ENCODE measurements around the gene PRIMA1. TPM values are rescaled to one million over a fixed set of nuclear protein-coding genes. Genes with fewer than 3 reads are reported as not detected.

Gene PRIMA1
- total RNA-seq, 1 experiment from 2014 or later: 0.18 TPM

DNA sequence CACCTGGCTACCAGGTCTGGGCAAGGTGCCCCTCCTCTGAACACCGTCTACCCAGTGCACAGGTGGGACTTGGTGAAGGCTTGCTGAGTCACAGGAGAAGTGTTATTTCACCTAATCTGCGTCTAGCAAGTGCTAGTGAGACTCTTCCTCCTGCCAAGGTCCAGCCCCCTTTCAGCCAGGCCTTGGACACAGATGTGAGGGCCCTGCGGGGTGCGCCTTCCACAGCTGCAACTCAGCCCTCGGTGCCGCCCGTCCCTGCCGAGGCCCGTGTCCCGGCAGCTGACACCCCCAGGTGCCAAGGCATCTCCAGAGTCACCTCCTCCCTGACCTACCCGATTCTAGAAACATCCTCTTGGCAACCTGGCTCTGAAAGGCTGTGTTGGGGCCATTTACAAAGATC is 55.1 kb downstream of the PRIMA1 start:
- DNase-seq (ENCODE audit: low read depth): no peak

GRCh38 chr14:93732524-93732923 is 55.8 kb downstream of the PRIMA1 start:
- no peak for DNase-seq (ENCODE audit: low read depth)

DNA sequence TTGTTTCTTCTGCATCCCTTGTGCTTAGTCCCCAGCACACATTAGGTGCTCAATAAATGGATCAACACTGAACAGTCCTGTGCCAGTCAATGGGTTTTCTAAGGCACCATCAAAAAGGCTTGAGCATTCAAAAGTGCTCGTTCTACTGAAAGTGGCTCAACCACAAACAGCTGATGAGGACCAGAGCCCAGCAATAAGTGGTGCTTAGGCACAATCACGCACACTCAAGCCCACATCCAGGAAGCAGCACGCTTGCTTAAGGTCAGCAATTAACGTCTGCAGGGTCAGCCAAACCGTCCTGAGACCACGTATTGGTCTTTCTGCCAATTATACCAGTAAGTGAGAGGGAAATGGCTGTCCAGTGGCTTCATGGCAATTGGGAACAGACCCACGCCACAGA is 56.5 kb downstream of the PRIMA1 start:
- no peak for DNase-seq (ENCODE audit: low read depth)

DNA sequence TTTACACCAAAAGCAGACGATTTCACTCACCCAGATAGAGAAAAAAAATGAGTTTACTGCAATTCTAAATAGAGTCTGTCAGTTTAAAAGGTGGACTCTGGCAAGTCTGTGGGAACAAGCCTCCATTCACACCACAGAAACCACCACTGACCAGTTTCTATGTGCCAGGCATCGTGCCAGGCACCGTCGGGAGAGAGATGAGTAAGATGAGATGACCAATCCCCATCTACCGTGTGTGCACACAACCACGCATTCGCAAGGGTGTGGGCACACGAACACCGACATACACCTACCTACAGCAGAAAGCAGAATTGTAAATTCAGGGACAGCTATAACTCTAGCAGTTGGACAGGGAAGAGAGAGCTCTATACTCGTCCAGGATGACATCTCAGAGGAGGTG is 58.3 kb downstream of the PRIMA1 start:
- peak; percentile 62 for DNase-seq (ENCODE audit: low read depth)

DNA sequence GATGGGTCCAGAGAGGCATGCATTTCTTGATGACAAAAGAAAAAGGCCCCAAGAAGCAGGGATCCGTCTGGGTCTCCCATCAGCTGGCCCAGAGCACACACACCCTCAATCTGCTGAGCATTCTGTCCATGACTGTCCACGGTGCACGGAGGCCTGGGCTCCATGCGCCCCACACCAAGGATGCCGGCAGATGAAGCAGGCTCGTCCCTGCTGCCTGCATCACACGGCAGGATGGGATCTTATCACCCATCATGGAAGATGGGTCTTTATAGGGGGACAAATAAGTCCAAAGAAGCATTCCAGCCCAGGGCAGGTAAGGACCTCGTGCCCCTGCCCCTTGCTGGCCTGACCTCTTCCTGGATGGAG is 59.7 kb downstream of the PRIMA1 start:
- no peak for DNase-seq (ENCODE audit: low read depth)

DNA sequence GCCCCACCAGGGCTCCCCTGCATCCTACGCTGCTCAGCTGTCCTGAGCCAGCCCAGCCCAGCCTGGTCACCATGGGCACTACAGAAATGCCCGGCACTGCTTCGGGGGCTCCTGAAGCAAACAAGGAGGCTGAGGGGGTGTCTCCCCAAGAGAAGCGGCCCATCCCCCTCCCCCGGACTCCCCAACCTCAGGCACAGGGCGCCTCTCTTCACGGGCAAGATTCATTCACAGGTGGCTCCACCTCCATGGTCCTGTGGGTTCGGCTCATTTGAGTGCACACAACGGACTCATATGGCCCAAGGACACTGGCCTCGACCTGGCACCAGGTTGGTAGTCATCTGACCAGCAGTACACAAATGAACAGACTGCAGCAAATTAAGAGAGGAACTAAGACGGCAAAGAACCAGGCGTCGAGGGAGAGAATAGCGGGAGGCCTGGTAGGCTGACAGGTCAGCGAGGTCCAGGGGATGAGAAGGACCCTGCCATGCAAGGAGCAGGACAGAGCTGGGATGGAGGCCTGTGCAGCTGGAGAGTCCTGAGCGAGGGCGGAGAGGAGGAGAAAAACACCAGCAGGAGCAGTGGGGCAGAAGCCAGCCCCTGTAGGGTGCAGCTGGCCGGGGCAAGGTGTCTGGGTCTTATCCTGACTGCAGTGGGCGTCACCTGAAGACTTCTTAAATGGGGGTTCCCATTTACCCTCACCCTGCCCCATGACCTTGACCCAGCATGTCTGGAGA is 60.2 kb downstream of the PRIMA1 start:
- no peak for DNase-seq (ENCODE audit: low read depth)

DNA sequence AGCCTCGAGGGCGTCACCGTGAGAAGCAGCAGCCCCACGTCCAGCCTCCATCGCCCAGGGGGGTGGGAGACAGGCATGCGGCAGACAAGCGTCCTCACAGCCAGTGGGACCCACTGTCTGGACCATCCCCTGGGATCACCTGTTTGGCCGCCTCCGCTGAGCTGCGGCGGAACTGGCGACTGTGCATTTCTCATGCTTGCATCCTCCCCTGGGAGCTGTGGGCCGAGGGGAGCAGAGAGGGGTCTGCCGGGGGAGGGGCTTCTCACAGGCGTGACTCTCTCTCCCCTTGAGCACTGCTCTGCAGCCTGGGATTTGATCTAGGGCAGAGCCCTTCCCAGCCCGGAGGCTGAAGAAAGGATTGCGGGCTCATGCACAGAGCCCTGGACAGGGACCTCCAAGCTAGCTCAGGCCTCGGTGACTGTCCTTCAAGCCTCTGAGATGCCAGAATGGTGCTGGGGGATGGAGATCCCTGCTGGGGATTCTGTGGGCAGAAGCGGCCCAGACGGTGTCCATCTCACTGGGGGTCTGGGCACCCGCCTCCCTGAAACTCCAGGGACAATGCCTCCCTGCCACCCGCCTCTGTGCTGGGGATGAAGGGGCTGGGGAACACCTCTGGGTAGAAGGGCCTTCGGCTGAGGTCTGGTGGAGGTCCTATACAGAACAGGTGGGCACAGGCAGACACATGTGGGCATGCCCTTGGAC is 61.1 kb downstream of the PRIMA1 start:
- no peak for DNase-seq (ENCODE audit: low read depth)

DNA sequence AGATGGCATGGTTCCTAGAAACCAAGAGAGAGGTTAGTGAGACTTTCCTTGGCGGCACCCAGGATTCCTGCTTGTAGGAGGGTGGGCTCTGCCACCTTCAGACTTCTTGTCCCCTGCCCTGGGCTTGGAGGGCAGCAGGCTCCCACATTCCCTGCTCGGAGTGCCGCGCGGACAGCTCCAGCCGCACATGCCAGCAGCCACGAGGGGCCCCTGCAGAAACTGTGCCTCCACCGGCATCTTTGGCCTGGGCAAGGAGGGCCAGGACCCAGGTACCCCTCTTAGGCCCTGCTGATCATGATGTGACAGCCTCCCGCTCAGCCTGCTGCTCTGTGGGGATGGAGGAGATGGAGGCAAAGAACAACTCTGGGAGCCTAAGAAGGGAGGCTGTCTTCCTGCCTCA is 62.3 kb downstream of the PRIMA1 start:
- DNase-seq (ENCODE audit: low read depth): no peak

- DNase-seq (ENCODE audit: low read depth): no peak
These were observed 63.2 kb downstream of the PRIMA1 start for GRCh38 chr14:93725002-93725582.

DNA sequence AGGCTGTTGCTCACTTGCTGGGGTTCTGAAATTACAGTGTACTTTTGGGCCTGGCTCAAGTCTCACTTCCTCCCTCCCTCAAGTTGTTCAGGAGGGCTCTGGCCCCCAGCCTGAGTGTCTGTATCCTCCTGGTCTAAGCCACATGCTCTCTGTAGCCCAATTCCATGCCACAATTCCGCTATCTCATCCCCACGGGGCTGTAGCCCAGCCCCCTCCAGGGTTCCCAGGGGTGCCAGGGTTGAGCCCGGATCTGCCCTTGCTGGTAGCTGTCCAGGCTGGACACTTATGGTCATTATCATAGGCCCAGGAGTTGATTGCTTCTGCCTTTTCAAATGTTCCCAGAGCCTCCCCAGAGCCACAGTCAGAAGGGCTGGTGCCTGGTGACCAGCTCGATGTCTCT is 65.3 kb downstream of the PRIMA1 start:
- DNase-seq (ENCODE audit: low read depth): no peak

GRCh38 chr14:93720981-93721483 is 67.3 kb downstream of the PRIMA1 start:
- DNase-seq (ENCODE audit: low read depth): no peak

DNA sequence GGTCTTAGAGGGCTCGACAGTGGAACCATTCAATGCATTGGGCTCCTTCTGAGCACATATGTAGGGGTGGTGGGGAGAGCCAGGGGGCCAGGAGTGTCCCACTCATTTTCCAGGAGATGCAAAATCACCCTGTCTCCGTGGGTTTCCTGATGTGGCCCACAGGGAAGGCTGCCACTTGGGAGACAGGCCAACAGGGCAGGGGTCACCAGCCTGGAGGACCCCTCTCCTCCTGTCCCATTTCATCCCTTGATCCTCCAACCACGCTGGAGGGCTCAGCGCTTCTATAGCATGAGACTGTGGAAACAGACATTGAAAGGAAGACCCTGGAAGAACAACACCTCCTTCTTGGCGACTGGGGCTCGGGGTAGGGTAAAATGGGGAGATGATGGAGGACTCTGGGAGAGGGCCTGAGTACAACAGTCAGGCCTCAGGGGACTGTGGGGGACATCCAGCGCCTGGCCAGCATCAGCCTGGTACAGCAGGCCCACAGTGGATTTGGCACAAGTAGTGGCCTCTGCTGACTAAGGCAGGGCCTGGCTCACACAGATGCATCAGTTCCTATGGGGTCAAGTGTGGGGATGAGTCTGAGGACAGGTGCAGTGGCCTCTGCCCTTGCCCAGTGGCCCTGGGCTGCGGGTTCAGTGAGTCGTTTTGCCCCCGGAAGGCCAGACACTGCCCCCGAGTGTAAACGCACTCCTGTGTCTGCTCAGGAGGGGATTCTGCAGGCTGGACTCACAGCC is 68.0 kb downstream of the PRIMA1 start:
- no peak for DNase-seq (ENCODE audit: low read depth)

DNA sequence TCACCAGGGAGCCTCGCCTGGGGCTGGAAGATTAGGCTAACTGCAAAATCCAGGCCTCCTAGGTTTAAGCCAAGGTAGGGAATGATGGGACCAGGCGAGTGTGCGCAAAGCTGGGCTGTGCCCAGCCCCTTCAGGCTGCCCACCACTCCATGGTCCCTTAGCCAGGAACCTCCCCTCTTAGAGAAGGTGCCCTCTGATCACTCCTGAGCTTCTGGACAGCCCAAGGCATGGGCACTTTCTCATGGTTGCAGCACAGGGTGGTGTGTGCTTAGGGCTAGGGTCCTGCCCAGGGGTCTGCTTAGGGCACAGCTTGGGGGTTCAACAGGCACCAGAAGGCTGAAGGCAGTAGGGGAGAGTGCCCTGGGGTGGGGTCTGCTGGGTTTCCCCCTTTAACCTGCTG is 69.0 kb downstream of the PRIMA1 start:
- DNase-seq (ENCODE audit: low read depth): no peak

GRCh38 chr14:93717668-93718320 is 70.5 kb downstream of the PRIMA1 start:
- DNase-seq (ENCODE audit: low read depth): no peak

GRCh38 chr14:93716746-93717667 is 71.3 kb downstream of the PRIMA1 start:
- no peak for DNase-seq (ENCODE audit: low read depth)

DNA sequence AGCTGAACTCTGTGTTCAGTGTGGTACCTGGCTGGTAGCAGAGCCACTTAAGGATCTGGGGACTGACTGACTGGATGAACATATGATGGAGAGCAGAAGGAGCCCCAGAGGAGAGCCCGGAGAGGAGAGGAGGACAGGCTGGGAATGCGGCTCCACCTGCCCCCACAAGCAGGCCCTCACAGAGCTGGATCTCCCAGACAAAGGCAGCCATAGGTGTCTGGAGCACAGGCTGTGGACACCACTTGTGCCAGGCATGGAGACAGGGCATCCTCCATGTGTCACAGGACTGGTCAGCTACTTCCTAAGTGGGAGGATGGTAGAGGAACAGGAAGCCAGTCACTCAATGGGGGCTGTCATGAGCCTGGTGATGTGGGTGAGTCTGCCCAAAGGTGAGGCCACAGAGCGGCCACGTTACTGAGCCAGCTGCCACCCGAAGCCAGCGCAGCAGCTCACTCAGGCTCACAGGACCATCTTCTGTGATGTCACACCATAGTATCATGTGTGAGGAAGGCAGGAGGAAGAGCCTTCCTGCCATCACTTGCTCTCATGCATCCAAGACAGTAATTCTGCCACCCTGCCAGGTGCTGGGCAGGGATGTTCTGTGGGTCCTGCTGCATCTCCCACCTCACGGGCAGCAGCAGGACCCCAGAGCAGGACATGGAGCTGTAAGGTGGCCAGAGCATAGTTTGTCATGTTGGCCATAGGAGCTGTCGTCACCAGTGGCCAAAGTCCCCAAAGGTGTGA is 72.1 kb downstream of the PRIMA1 start:
- no peak for DNase-seq (ENCODE audit: low read depth)

DNA sequence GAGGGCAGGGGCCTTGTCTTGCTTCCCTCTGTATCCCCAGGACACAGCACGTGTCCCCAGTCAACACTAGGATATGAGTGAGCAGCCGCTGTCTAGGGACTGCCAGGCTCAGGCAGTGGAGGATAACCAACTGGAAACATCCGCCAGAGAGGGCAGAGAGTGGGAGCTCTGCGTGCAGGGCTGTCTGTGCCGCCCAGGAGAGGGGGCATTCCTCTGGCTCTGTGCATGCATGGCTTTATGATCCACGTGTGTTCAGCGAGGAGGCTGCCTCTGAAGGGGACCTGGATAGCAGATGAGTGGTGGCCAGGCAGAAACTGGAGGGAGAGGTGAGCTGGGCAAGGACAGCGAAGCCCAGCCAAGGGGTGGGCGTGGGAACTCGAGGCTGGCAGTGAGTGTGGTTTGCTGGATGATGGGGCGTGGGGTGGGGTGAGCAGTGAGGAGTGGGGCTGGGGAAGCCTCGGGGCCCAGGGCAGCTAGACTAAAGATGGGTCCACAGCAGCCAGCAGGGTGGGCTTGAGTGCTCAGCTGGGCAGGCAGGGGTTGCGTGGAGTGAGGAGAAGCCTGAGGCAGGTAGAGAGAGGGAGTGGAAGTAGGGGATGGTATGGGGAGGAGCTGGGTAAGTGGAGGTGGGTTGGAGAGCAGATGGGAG is 72.9 kb downstream of the PRIMA1 start:
- no peak for DNase-seq (ENCODE audit: low read depth)

DNA sequence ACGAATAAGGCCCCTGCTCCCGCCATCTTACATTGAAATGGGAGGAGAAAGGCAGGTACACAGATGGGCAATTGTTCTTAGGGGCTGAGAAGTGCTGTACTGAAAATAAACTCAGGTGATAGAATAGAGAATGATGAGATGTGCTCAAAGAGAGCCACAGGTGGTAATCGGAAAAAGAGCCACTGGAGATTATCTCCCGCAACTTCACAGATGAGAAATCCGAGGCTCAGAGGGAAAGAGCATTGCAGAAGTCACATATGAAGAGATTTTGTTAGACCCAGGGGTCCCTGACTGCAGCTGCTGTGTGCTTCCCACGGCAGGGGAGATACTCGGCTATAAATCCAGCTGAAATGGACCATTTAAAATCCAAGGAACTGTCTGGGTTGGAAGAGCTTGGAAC is 73.7 kb downstream of the PRIMA1 start:
- DNase-seq (ENCODE audit: low read depth): no peak

All from HT1080 (cell line).